SK-N-SH (cell line): Measurements from ENCODE around the gene TRAF3IP1.

Experiments
- IRF3 ChIP-seq: fragments of 150-350 bp; IDR thresholded peaks from 2 replicates; pipeline ENCODE4 v1.6.1; 2016; ENCODE audit warnings: mild to moderate bottlenecking, low read depth, low read length
- JUND ChIP-seq: IDR thresholded peaks from 2 replicates; pipeline ENCODE4 v1.4.0; 2012
- MEF2A ChIP-seq: IDR thresholded peaks from 2 replicates; pipeline ENCODE4 v1.4.0; 2012; ENCODE audit warnings: low read depth, borderline replicate concordance
- POLR2AphosphoS5 ChIP-seq: IDR thresholded peaks from 2 replicates; pipeline ENCODE4 v1.6.1; 2012; ENCODE audit warnings: low read depth, low read length
- RFX5 ChIP-seq: IDR thresholded peaks from 2 replicates; pipeline ENCODE4 v1.6.1; 2012; ENCODE audit warnings: mild to moderate bottlenecking, improper control_type of control experiment, low read length
- RXRA ChIP-seq: IDR thresholded peaks from 2 replicates; pipeline ENCODE4 v1.4.0; 2012; ENCODE audit warnings: low read depth, mild to moderate bottlenecking, borderline replicate concordance
- SMC3 ChIP-seq: IDR thresholded peaks from 2 replicates; pipeline ENCODE4 v1.6.1; 2012; ENCODE audit warnings: low read depth, low read length, improper control_type of control experiment
- TCF12 ChIP-seq: IDR thresholded peaks from 2 replicates; pipeline ENCODE4 v1.4.0; 2012
- YY1 ChIP-seq: IDR thresholded peaks from 2 replicates; pipeline ENCODE4 v1.4.0; 2012; ENCODE audit warnings: low read depth, mild to moderate bottlenecking
- TF ChIP-seq, protein P1 (sequence below): IDR thresholded peaks from 2 replicates; pipeline ENCODE4 v1.6.1; 2012; ENCODE audit warnings: mild to moderate bottlenecking, low read depth, low read length, moderate library complexity
- TF ChIP-seq, protein P2 (sequence below): fragments of 200-600 bp; sonication (generic); IDR thresholded peaks from 2 replicates; pipeline ENCODE4 v1.6.1; 2017; ENCODE audit warnings: antibody characterized with exemption, mild to moderate bottlenecking, moderate library complexity
- TF ChIP-seq, protein P3 (sequence below): IDR thresholded peaks from 2 replicates; pipeline ENCODE4 v1.4.0; 2012; ENCODE audit warnings: low read depth
- TF ChIP-seq, protein P4 (sequence below): IDR thresholded peaks from 2 replicates; pipeline ENCODE4 v1.4.0; 2012; ENCODE audit warnings: low read depth, borderline replicate concordance
- TF ChIP-seq, protein P5 (sequence below): IDR thresholded peaks from 2 replicates; pipeline ENCODE4 v1.4.0; 2012; ENCODE audit warnings: low read depth, borderline replicate concordance

DNA sequence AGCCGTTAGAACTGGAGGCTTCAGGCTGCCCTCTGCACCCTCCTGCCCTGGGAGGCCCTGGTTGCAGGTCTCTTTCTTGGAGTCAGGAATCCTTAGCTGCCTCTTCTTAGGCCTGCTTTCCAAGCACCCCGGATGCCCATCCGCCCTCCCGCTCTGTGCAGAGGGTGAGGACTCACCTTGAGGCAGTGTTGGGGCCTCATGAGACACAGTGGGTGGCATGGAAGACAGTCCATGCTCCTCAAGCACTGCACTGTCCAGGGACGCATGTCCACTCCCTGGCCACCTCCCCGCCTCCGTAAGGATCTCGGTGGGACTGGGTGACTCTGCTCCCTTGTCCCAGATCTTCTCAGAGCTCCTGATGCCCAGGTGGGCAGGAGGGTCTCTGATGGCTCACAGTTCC, 5.7 kb upstream of the TRAF3IP1 start:
- TF ChIP-seq, protein P1, sequence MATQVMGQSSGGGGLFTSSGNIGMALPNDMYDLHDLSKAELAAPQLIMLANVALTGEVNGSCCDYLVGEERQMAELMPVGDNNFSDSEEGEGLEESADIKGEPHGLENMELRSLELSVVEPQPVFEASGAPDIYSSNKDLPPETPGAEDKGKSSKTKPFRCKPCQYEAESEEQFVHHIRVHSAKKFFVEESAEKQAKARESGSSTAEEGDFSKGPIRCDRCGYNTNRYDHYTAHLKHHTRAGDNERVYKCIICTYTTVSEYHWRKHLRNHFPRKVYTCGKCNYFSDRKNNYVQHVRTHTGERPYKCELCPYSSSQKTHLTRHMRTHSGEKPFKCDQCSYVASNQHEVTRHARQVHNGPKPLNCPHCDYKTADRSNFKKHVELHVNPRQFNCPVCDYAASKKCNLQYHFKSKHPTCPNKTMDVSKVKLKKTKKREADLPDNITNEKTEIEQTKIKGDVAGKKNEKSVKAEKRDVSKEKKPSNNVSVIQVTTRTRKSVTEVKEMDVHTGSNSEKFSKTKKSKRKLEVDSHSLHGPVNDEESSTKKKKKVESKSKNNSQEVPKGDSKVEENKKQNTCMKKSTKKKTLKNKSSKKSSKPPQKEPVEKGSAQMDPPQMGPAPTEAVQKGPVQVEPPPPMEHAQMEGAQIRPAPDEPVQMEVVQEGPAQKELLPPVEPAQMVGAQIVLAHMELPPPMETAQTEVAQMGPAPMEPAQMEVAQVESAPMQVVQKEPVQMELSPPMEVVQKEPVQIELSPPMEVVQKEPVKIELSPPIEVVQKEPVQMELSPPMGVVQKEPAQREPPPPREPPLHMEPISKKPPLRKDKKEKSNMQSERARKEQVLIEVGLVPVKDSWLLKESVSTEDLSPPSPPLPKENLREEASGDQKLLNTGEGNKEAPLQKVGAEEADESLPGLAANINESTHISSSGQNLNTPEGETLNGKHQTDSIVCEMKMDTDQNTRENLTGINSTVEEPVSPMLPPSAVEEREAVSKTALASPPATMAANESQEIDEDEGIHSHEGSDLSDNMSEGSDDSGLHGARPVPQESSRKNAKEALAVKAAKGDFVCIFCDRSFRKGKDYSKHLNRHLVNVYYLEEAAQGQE, result no peak
- TF ChIP-seq, protein P2, sequence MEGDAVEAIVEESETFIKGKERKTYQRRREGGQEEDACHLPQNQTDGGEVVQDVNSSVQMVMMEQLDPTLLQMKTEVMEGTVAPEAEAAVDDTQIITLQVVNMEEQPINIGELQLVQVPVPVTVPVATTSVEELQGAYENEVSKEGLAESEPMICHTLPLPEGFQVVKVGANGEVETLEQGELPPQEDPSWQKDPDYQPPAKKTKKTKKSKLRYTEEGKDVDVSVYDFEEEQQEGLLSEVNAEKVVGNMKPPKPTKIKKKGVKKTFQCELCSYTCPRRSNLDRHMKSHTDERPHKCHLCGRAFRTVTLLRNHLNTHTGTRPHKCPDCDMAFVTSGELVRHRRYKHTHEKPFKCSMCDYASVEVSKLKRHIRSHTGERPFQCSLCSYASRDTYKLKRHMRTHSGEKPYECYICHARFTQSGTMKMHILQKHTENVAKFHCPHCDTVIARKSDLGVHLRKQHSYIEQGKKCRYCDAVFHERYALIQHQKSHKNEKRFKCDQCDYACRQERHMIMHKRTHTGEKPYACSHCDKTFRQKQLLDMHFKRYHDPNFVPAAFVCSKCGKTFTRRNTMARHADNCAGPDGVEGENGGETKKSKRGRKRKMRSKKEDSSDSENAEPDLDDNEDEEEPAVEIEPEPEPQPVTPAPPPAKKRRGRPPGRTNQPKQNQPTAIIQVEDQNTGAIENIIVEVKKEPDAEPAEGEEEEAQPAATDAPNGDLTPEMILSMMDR, result no peak
- TF ChIP-seq TCF12, result no peak
- no peak for TF ChIP-seq IRF3
- TF ChIP-seq POLR2AphosphoS5, result no peak
- no peak for TF ChIP-seq SMC3
- TF ChIP-seq, protein P3, sequence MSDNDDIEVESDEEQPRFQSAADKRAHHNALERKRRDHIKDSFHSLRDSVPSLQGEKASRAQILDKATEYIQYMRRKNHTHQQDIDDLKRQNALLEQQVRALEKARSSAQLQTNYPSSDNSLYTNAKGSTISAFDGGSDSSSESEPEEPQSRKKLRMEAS, result no peak
- TF ChIP-seq RXRA, result no peak
- TF ChIP-seq MEF2A, result no peak
- TF ChIP-seq, protein P4, sequence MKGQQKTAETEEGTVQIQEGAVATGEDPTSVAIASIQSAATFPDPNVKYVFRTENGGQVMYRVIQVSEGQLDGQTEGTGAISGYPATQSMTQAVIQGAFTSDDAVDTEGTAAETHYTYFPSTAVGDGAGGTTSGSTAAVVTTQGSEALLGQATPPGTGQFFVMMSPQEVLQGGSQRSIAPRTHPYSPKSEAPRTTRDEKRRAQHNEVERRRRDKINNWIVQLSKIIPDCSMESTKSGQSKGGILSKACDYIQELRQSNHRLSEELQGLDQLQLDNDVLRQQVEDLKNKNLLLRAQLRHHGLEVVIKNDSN, result no peak
- no peak for TF ChIP-seq JUND
- no peak for TF ChIP-seq RFX5
- TF ChIP-seq, protein P5, sequence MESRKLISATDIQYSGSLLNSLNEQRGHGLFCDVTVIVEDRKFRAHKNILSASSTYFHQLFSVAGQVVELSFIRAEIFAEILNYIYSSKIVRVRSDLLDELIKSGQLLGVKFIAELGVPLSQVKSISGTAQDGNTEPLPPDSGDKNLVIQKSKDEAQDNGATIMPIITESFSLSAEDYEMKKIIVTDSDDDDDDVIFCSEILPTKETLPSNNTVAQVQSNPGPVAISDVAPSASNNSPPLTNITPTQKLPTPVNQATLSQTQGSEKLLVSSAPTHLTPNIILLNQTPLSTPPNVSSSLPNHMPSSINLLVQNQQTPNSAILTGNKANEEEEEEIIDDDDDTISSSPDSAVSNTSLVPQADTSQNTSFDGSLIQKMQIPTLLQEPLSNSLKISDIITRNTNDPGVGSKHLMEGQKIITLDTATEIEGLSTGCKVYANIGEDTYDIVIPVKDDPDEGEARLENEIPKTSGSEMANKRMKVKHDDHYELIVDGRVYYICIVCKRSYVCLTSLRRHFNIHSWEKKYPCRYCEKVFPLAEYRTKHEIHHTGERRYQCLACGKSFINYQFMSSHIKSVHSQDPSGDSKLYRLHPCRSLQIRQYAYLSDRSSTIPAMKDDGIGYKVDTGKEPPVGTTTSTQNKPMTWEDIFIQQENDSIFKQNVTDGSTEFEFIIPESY, result no peak
- no peak for TF ChIP-seq YY1
